Loucy (cell line): ENCODE data around the gene NDUFB10.

ENCODE experiments used
- H2AFZ ChIP-seq: fragments of 200-600 bp; sonication (generic); 2 replicates; pipeline ENCODE4 v1.6.0; 2016; ENCODE audit warnings: antibody characterized with exemption, mild to moderate bottlenecking, low read length, moderate library complexity
- H3F3A ChIP-seq: fragments of 200-600 bp; 2 replicates; pipeline ENCODE4 v1.6.0; 2016; ENCODE audit warnings: antibody characterized with exemption, low read depth, mild to moderate bottlenecking
- H3K27me3 ChIP-seq: fragments of 200-600 bp; sonication (generic); 2 replicates; pipeline ENCODE4 v1.6.1; 2014; ENCODE audit warnings: low read length, mild to moderate bottlenecking; ENCODE audit not compliant: insufficient read depth, poor library complexity, severe bottlenecking
- H3K36me3 ChIP-seq: fragments of 200-600 bp; sonication (generic); 2 replicates; pipeline ENCODE4 v1.6.1; 2016; ENCODE audit warnings: low read length; ENCODE audit not compliant: insufficient read depth
- H3K4me1 ChIP-seq: fragments of 200-600 bp; sonication (generic); 2 replicates; pipeline ENCODE4 v1.5.1; 2014; ENCODE audit warnings: low read length, mild to moderate bottlenecking; ENCODE audit not compliant: insufficient read depth, poor library complexity, severe bottlenecking
- H3K4me2 ChIP-seq: fragments of 200-600 bp; sonication (generic); 2 replicates; pipeline ENCODE4 v1.6.0; 2014; ENCODE audit warnings: antibody characterized with exemption, low read length, low read depth, mild to moderate bottlenecking; ENCODE audit not compliant: poor library complexity, severe bottlenecking
- H3K4me3 ChIP-seq: fragments of 200-600 bp; sonication (generic); 2 replicates; pipeline ENCODE4 v1.5.1; 2014; ENCODE audit warnings: low read length, mild to moderate bottlenecking, mixed read lengths; ENCODE audit not compliant: poor library complexity, severe bottlenecking
- H3K79me2 ChIP-seq: fragments of 200-600 bp; sonication (generic); 2 replicates; pipeline ENCODE4 v1.6.1; 2014; ENCODE audit warnings: low read length; ENCODE audit not compliant: insufficient read depth
- H3K9ac ChIP-seq: fragments of 200-600 bp; sonication (generic); 2 replicates; pipeline ENCODE4 v1.6.0; 2014; ENCODE audit warnings: mild to moderate bottlenecking, low read depth, low read length, moderate library complexity; ENCODE audit not compliant: poor library complexity, severe bottlenecking
- H3K9me2 ChIP-seq: fragments of 200-600 bp; sonication (generic); replicated peaks from 2 replicates; pipeline ENCODE4 v1.6.1; 2016; ENCODE audit warnings: low read depth, low read length, mixed read lengths
- H3K9me3 ChIP-seq: fragments of 200-600 bp; sonication (generic); 2 replicates; pipeline ENCODE4 v1.6.1; 2014; ENCODE audit warnings: mild to moderate bottlenecking, antibody characterized with exemption, low read length, low read depth; ENCODE audit not compliant: insufficient read depth
- H4K20me1 ChIP-seq: fragments of 200-600 bp; sonication (generic); 2 replicates; pipeline ENCODE4 v1.6.0; 2014; ENCODE audit warnings: antibody characterized with exemption, low read length, mild to moderate bottlenecking; ENCODE audit not compliant: insufficient read depth, poor library complexity, severe bottlenecking
- CTCF ChIP-seq: fragments of 200-600 bp; sonication (generic); conservative IDR thresholded peaks from 2 replicates; pipeline ENCODE4 v1.5.1; 2014; ENCODE audit warnings: mild to moderate bottlenecking, antibody characterized with exemption, low read length
- EZH2phosphoT487 ChIP-seq: fragments of 200-600 bp; IDR thresholded peaks from 2 replicates; pipeline ENCODE4 v1.6.1; 2018; ENCODE audit warnings: antibody characterized with exemption, mild to moderate bottlenecking, moderate library complexity, borderline replicate concordance

NDUFB10 gene

GRCh38 chr16:1912215-1912543 lies 47.2 kb upstream of the NDUFB10 start:
- Histone ChIP-seq H3K4me2 (no peak overlapping the region), H3F3A (no peaks in the 10 kb centered on the region), H3K9ac (no peak overlapping the region), H3K4me1 (no peaks in the 10 kb centered on the region), H3K9me2 (no peaks in the 10 kb centered on the region), H3K36me3 (no peaks in the 10 kb centered on the region), H2AFZ (no peak overlapping the region), H4K20me1 (no peaks in the 10 kb centered on the region), H3K9me3 (no peaks in the 10 kb centered on the region), H3K27me3 (no peaks in the 10 kb centered on the region), H3K79me2 (no peaks in the 10 kb centered on the region), H3K4me3 (no peak overlapping the region)
- no peak for TF ChIP-seq EZH2phosphoT487
- TF ChIP-seq CTCF = no peak

DNA sequence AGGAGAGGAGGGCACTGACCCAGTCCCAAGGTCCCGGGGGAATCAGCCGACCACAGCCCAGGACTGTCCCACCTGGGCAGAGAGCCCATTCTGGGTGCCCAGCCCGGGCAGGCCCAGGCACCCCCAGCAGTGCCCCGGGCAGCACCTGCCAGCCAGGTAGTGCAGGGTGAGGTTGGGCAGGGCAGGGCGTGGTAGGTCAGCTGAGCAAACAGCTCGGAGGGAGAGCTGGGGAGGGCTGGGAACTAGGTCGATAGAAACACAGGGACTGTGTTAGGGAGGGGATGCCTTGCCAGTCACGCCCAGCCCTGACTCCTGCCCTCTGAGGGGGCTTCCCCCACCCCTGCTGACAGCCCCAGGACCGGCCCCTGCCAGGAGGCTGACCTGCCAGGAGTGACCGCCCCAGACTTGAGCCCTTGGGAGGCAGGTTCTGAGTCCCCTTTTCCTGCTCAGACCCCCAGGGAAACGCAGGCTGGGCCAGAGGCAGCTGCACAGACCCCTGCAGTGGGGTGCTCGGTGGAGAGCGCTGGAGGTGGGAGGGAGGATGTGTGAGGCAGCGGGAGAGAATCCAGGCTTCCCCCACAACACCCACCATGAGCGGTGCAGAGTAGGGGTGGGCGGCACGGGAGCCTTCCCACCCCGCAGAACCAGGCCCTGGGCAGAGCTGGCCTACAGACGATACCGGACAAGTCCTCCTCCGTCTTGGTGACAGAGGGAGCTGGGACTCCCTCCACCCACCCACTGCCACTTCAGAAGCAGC lies 45.8 kb upstream of the NDUFB10 start:
- no peak overlapping the region for H2AFZ ChIP-seq
- TF ChIP-seq EZH2phosphoT487 = no peak
- TF ChIP-seq CTCF = no peak
- no peaks in the 10 kb centered on the region for H3F3A ChIP-seq
- H3K27me3 ChIP-seq = no peaks in the 10 kb centered on the region
- no peak overlapping the region for H3K4me2 ChIP-seq
- no peak overlapping the region for H3K9ac ChIP-seq
- no peaks in the 10 kb centered on the region for H3K9me3 ChIP-seq
- H3K79me2 ChIP-seq = no peaks in the 10 kb centered on the region
- H4K20me1 ChIP-seq = no peaks in the 10 kb centered on the region
- no peak overlapping the region for H3K4me3 ChIP-seq
- H3K36me3 ChIP-seq = no peaks in the 10 kb centered on the region
- H3K9me2 ChIP-seq = no peaks in the 10 kb centered on the region
- no peaks in the 10 kb centered on the region for H3K4me1 ChIP-seq

GRCh38 chr16:1914084-1914608 lies 45.2 kb upstream of the NDUFB10 start:
- Histone ChIP-seq H3K9me2 (no peaks in the 10 kb centered on the region), H3K9ac (no peak overlapping the region), H3K4me1 (no peaks in the 10 kb centered on the region), H3K4me2 (no peak overlapping the region), H2AFZ (no peak overlapping the region), H3K79me2 (no peaks in the 10 kb centered on the region), H3K4me3 (no peak overlapping the region), H3K27me3 (no peaks in the 10 kb centered on the region), H4K20me1 (no peaks in the 10 kb centered on the region), H3K9me3 (no peaks in the 10 kb centered on the region), H3F3A (no peaks in the 10 kb centered on the region), H3K36me3 (no peaks in the 10 kb centered on the region)
- TF ChIP-seq CTCF = no peak
- TF ChIP-seq EZH2phosphoT487 = no peak
